ENCODE data around the gene LHFPL3.

LHFPL3 gene

DNA sequence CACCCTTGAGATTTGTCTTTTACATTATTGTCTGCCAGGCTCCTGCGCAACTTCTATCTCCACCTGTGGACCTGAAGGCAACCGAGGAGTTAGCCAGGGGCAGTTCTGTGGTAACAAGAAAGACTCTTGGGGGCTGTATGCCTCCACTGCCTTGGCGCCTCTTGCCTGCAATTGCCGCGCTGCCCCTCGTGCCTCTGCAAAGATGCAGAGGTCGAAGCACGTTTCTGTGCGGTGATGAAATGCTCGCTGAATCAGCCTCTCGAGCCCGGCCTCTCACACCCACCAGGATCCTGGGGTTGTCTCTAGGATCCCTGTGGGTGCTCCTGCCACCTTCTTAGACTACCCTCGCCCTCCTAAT lies 486 bp upstream of the LHFPL3 start:
- DNase-seq = no peak
- Mint-ChIP-seq H3K27ac (no peak overlapping the region), H3K4me3 (peak overlapping the region; percentile 58), H3K36me3 (ENCODE audit: low read depth) (no peaks in the 10 kb centered on the region), H3K4me1 (peaks cover 6% of the 10 kb centered on the region), H3K27me3 (ENCODE audit: low read depth, poor library complexity) (peaks cover 95% of the 10 kb centered on the region), H3K9me3 (no peaks in the 10 kb centered on the region)
- no peak for TF ChIP-seq CTCF (IDR thresholded peaks at IDR 0.05)

DNA sequence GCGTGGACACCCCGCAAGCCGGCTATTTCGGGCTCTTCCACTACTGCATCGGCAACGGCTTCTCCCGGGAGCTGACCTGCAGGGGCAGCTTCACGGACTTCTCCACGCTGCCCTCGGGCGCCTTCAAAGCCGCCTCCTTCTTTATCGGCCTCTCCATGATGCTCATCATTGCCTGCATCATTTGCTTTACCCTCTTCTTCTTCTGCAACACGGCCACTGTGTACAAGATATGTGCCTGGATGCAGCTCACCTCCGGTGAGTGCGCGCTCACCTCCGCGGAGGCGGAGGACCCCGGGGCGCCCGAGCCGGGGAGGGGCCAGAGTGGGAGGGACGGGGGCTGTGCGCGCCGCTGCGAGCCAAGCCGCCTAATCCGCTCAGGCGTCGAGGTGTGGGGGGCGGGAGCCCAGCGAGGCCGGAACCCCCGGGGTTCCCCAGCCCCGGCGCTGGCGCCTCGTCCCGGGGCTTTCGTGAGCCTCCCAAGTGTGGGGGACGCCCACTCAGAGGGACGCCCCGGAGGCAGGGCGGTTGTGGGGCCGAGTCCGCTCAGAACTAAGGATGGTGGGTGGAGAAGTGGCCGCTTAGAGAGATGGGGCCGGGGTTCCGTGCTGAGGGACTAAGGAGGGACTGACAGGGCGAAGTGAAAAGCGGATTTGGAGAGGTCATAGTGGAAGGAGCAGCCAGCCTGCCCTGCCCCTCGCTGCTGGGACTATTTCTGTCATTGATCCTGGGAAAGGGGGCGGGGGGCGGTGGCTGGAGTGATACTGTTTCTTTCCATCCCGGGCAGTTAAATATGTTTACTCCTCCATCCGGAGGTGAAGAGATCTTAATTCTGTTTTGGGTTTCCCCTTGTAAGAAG lies 795 bp downstream of the LHFPL3 start:
- Mint-ChIP-seq H3K36me3 (ENCODE audit: low read depth) (no peaks in the 10 kb centered on the region), H3K27me3 (ENCODE audit: low read depth, poor library complexity) (peaks cover 96% of the 10 kb centered on the region), H3K9me3 (no peaks in the 10 kb centered on the region), H3K4me3 (peak overlapping the region; percentile 73), H3K27ac (no peak overlapping the region), H3K4me1 (peaks cover 6% of the 10 kb centered on the region)
- no peak for TF ChIP-seq CTCF (IDR thresholded peaks at IDR 0.05)
- peak; percentile 45 for DNase-seq

DNA sequence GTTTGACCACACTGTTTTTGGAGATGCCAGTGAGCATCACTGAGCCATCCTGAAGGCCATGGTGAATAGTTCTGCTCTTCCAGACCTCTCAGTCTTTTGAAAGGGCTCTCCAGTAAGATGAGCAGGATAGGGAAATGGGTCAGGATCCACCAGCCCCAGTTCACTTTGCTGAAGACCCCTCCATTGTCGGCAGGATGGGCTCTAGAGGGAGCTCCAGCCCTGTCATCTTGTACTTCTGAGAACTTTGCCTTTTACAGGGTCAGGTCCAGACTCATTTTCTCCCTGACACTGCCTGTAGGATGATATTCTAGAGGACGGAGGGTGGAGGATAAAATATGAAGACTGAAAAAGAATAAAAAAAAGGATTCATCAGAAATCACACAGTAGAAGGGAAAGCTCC lies 13.1 kb downstream of the LHFPL3 start:
- H3K4me3 Mint-ChIP-seq = no peak overlapping the region
- DNase-seq = peak; percentile 39
- H3K4me1 Mint-ChIP-seq = no peaks in the 10 kb centered on the region
- no peaks in the 10 kb centered on the region for H3K36me3 Mint-ChIP-seq (ENCODE audit: low read depth)
- peak; percentile 33 for TF ChIP-seq CTCF (IDR thresholded peaks at IDR 0.05)
- H3K27ac Mint-ChIP-seq = no peak overlapping the region
- no peaks in the 10 kb centered on the region for H3K9me3 Mint-ChIP-seq
- H3K27me3 Mint-ChIP-seq (ENCODE audit: low read depth, poor library complexity) = peaks cover 13% of the 10 kb centered on the region

DNA sequence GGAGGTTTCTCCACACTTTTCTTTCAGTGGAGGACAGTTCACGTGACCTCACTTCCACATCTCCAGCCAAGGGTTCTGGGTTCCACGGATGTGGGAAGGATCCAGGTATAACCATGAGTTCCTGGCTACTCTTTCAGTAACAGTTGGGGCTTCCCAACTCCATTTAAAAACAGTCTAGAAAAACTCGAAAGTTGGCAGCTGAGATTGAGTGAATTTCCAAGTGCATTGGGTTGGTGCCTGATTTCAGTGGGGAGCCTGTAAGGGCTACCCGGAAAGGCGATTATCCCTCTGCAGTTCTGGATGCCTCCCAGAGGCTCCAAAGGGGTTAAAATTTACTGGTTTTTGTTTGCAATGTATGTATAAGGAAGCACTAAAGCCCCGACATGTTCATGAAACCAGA lies 24.3 kb downstream of the LHFPL3 start:
- Mint-ChIP-seq H3K27ac (no peak overlapping the region), H3K36me3 (ENCODE audit: low read depth) (no peaks in the 10 kb centered on the region), H3K4me1 (no peaks in the 10 kb centered on the region), H3K9me3 (no peaks in the 10 kb centered on the region), H3K4me3 (no peak overlapping the region), H3K27me3 (ENCODE audit: low read depth, poor library complexity) (peaks cover 17% of the 10 kb centered on the region)
- TF ChIP-seq CTCF (IDR thresholded peaks at IDR 0.05) = no peak
- DNase-seq = no peak

DNA sequence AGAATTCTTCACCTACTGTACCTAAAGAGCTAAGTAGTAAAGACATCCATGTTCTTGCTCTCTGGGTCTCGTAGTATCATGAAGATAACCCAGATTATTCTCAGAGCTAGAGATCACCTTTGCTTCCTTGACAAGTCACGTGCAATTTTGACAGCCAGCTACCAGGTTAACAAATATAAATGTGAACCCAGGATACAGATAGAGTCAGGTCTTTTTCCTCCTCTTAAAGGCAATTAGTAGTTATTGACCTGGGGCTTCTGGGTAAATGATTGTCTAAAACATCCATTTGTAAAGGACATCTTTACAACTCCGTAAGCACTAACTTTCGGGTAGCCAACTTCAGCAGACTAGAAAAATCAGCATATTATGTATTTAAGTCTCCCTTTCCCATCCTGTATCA lies 28.8 kb downstream of the LHFPL3 start:
- Mint-ChIP-seq H3K36me3 (ENCODE audit: low read depth) (no peaks in the 10 kb centered on the region), H3K27me3 (ENCODE audit: low read depth, poor library complexity) (peaks cover 30% of the 10 kb centered on the region), H3K9me3 (no peaks in the 10 kb centered on the region), H3K4me3 (no peak overlapping the region), H3K27ac (no peak overlapping the region), H3K4me1 (no peaks in the 10 kb centered on the region)
- TF ChIP-seq CTCF (IDR thresholded peaks at IDR 0.05) = no peak
- no peak for DNase-seq
